OCI-LY7 (cell line): ENCODE data around the gene CRIP2. TPM values are rescaled to one million over a fixed set of nuclear protein-coding genes. Genes with fewer than 3 reads are reported as not detected.

Experiments used
- BruUV-seq: library from RNA; stranded (reverse); fragments of 400-500 nt; replicated peaks from 2 replicates; lab custom pipeline; 2021; lab: Mats Ljungman, UMichigan
- CTCF ChIA-PET: fragments of 300-600 bp; sonication (Branson Sonifier 250); formaldehyde crosslinking; loops from one replicate; lab custom pipeline; 2022; ENCODE audit warnings: antibody characterized with exemption; ENCODE audit not compliant: unreplicated experiment; lab: Charles Lee
- POLR2A ChIA-PET: fragments of 300-600 bp; sonication (Branson Sonifier 250); formaldehyde crosslinking; loops from one replicate; lab custom pipeline; 2022; ENCODE audit warnings: antibody characterized with exemption; lab: Charles Lee
- DNase-seq: peaks from one replicate; pipeline ENCODE4 v3.0.0-alpha.2; 2015; ENCODE audit warnings: low spot score
- H2AFZ ChIP-seq: fragments of 200-600 bp; sonication (generic), shearing (Covaris generic); 2 replicates; pipeline ENCODE4 v1.6.1; 2014; ENCODE audit warnings: mild to moderate bottlenecking, antibody characterized with exemption, low read length, moderate library complexity
- H3K27ac ChIP-seq: fragments of 200-600 bp; sonication (generic); 2 replicates; pipeline ENCODE4 v1.5.1; 2014; ENCODE audit warnings: mixed run types, low read depth, mild to moderate bottlenecking, moderate library complexity, low read length, inconsistent platforms; ENCODE audit not compliant: poor library complexity, severe bottlenecking
- H3K36me3 ChIP-seq: fragments of 200-600 bp; sonication (generic); 2 replicates; pipeline ENCODE4 v1.6.1; 2014; ENCODE audit warnings: mild to moderate bottlenecking, antibody characterized with exemption, low read length, moderate library complexity, mixed read lengths; ENCODE audit not compliant: insufficient read depth
- H3K4me1 ChIP-seq: fragments of 200-600 bp; sonication (generic); 2 replicates; pipeline ENCODE4 v1.5.1; 2014; ENCODE audit warnings: mild to moderate bottlenecking, low read length; ENCODE audit not compliant: insufficient read depth, poor library complexity, severe bottlenecking
- H3K4me2 ChIP-seq: fragments of 200-600 bp; sonication (generic); 2 replicates; pipeline ENCODE4 v1.6.1; 2014; ENCODE audit warnings: mild to moderate bottlenecking, low read length
- H3K4me3 ChIP-seq: fragments of 200-600 bp; sonication (generic); 2 replicates; pipeline ENCODE4 v1.5.1; 2014; ENCODE audit warnings: mild to moderate bottlenecking, low read depth, low read length; ENCODE audit not compliant: poor library complexity, severe bottlenecking
- H3K79me2 ChIP-seq: fragments of 200-600 bp; sonication (generic); 2 replicates; pipeline ENCODE4 v1.6.1; 2016; ENCODE audit warnings: low read depth, mild to moderate bottlenecking, low read length, moderate library complexity, mixed read lengths; ENCODE audit not compliant: insufficient read depth
- H3K9me2 ChIP-seq: fragments of 200-600 bp; sonication (generic); 2 replicates; pipeline ENCODE4 v1.6.1; 2016; ENCODE audit warnings: mild to moderate bottlenecking, low read length, mixed read lengths; ENCODE audit not compliant: insufficient read depth
- H3K9me3 ChIP-seq: fragments of 200-600 bp; sonication (generic); 2 replicates; pipeline ENCODE4 v1.6.1; 2014; ENCODE audit warnings: mild to moderate bottlenecking, mixed run types, low read length, mixed read lengths
- H4K20me1 ChIP-seq: fragments of 200-600 bp; sonication (generic); 2 replicates; pipeline ENCODE4 v1.6.1; 2014; ENCODE audit warnings: mild to moderate bottlenecking, antibody characterized with exemption, low read length, moderate library complexity, mixed read lengths; ENCODE audit not compliant: insufficient read depth
- EZH2phosphoT487 ChIP-seq: fragments of 200-600 bp; sonication (generic); IDR thresholded peaks from 2 replicates; pipeline ENCODE4 v1.6.1; 2018; ENCODE audit warnings: low read depth, borderline replicate concordance, mild to moderate bottlenecking, mixed run types, antibody characterized with exemption, low read length, moderate library complexity, mixed read lengths
- intact Hi-C: fragments of 100-400 bp; cut with micrococcal nuclease; formaldehyde crosslinking; loops from one replicate; pipeline ENCODE4 v1.10.0; 2022; ENCODE audit not compliant: unreplicated experiment
- total RNA-seq, 2 experiments: library from RNA; depleted of rRNA in 1 of 2; stranded (reverse); fragments of >200 nt in 1 of 2; shearing (Covaris generic) in 1 of 2; gene quantifications; 2 replicates each; pipeline ENCODE4 v1.2.3, GENCODE V29; 2014 to 2022
- TF ChIP-seq, protein P1 (sequence below): fragments of 200-600 bp; sonication (generic); conservative IDR thresholded peaks from 2 replicates; pipeline ENCODE4 v1.5.1; 2014; ENCODE audit warnings: mild to moderate bottlenecking, antibody characterized with exemption, low read length, moderate library complexity, mixed read lengths

Gene CRIP2
- total RNA-seq, 2 experiments from 2014 or later, result not detected

DNA sequence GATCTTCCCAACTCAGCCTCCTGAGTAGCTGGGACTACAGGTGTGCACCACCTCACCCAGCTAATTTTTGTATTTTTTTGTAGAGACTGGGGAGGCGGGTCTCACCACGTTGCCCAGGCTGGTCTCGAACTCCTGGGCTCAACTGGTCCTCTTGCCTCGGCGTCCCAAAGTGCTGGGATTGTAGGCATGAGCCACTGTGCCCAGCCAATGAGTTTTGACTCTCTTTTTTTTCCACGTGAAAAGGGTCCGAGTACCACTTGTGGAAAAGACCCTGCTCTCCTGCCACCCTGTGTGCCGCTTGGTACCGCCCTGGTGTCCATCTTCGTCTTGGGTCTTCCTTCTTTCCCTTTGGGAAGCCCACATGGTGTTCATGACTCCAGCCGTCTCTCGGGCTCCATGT, 34.0 kb downstream of the CRIP2 start:
- H3K4me1 ChIP-seq, result no peaks in the 10 kb centered on the region
- H3K9me3 ChIP-seq, result no peaks in the 10 kb centered on the region
- no peak overlapping the region for H3K4me3 ChIP-seq
- no peaks in the 10 kb centered on the region for H3K9me2 ChIP-seq
- H3K4me2 ChIP-seq, result no peak overlapping the region
- no TSS peak for BruUV-seq
- H3K36me3 ChIP-seq, result no peaks in the 10 kb centered on the region
- H3K27ac ChIP-seq, result no peak overlapping the region
- no peak for DNase-seq
- ChIA-PET CTCF (no interaction called here), POLR2A (no interaction called here)
- intact Hi-C loops, result no loop called here
- no peaks in the 10 kb centered on the region for H4K20me1 ChIP-seq
- no peak overlapping the region for H2AFZ ChIP-seq
- TF ChIP-seq, protein P1, sequence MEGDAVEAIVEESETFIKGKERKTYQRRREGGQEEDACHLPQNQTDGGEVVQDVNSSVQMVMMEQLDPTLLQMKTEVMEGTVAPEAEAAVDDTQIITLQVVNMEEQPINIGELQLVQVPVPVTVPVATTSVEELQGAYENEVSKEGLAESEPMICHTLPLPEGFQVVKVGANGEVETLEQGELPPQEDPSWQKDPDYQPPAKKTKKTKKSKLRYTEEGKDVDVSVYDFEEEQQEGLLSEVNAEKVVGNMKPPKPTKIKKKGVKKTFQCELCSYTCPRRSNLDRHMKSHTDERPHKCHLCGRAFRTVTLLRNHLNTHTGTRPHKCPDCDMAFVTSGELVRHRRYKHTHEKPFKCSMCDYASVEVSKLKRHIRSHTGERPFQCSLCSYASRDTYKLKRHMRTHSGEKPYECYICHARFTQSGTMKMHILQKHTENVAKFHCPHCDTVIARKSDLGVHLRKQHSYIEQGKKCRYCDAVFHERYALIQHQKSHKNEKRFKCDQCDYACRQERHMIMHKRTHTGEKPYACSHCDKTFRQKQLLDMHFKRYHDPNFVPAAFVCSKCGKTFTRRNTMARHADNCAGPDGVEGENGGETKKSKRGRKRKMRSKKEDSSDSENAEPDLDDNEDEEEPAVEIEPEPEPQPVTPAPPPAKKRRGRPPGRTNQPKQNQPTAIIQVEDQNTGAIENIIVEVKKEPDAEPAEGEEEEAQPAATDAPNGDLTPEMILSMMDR, result no peak
- TF ChIP-seq EZH2phosphoT487, result no peak
- no peaks in the 10 kb centered on the region for H3K79me2 ChIP-seq

- H3K4me2 ChIP-seq, result no peak overlapping the region
- H2AFZ ChIP-seq, result no peak overlapping the region
- TF ChIP-seq, protein P1, result no peak
- TF ChIP-seq EZH2phosphoT487, result no peak
- no peak overlapping the region for H3K27ac ChIP-seq
- H4K20me1 ChIP-seq, result no peaks in the 10 kb centered on the region
- intact Hi-C loops, result no loop called here
- POLR2A ChIA-PET, result no interaction called here
- H3K79me2 ChIP-seq, result no peaks in the 10 kb centered on the region
- H3K4me3 ChIP-seq, result no peak overlapping the region
- no peak for DNase-seq
- H3K36me3 ChIP-seq, result no peaks in the 10 kb centered on the region
- no TSS peak for BruUV-seq
- H3K4me1 ChIP-seq, result no peaks in the 10 kb centered on the region
- CTCF ChIA-PET, result no interaction called here
- H3K9me2 ChIP-seq, result no peaks in the 10 kb centered on the region
- no peaks in the 10 kb centered on the region for H3K9me3 ChIP-seq
Observed at GRCh38 chr14:105517096-105517495, 42.5 kb downstream of the CRIP2 start.

- DNase-seq, result no peak
- Histone ChIP-seq H4K20me1 (no peaks in the 10 kb centered on the region), H2AFZ (no peak overlapping the region), H3K9me3 (no peaks in the 10 kb centered on the region), H3K9me2 (no peaks in the 10 kb centered on the region), H3K36me3 (no peaks in the 10 kb centered on the region), H3K4me1 (no peaks in the 10 kb centered on the region), H3K27ac (no peak overlapping the region), H3K79me2 (no peaks in the 10 kb centered on the region), H3K4me3 (no peak overlapping the region), H3K4me2 (no peak overlapping the region)
- intact Hi-C loops, result no loop called here
- TF ChIP-seq EZH2phosphoT487, result no peak
- no TSS peak for BruUV-seq
- CTCF ChIA-PET, result no interaction called here
- POLR2A ChIA-PET, result interaction anchor here (0.6 kb wide), 2 partner anchors 52 to 211 kb away, joined by 3 to 5 read pairs; no protein-coding TSS in a partner anchor
Observed at GRCh38 chr14:105519946-105520698, 45.5 kb downstream of the CRIP2 start.
